ENCODE measurements around the gene SMAD4. TPM values are rescaled to one million over a fixed set of nuclear protein-coding genes. Genes with fewer than 3 reads are reported as not detected.

SMAD4 gene
- polyA plus RNA-seq, 1 donor (not counting 4 experiments of a cell fraction or from before 2014, with no cell fraction given) = 68.2 TPM

DNA sequence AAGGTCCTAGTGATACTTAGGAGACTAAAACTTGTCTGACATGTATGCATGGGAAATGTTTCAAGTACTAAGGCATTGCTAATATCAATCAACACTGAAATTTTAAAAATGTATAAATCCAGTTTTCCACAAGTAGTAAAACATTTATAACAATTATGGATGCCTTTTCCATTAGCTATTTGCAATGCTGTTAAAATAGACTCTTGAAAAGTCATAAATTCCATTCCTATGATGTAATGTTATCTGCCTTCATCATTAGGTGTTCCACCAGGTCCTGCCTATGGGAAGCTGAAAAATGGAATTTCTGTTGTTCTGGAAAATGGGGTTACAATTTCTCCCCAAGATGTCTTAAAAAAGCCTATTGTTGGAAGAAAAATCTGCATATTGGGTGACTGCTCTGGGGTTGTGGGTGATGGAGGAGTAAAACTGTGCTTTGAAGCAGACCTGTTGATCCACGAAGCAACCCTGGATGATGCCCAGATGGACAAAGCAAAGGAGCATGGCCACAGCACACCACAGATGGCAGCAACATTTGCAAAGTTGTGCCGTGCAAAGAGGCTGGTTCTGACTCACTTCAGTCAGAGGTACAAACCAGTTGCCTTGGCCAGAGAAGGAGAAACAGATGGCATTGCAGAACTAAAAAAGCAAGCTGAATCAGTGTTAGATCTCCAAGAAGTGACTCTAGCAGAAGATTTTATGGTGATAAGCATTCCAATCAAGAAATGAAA is 43.5 kb upstream of the SMAD4 start:
- Histone ChIP-seq H2AFZ (ENCODE audit: control insufficient read depth, low read length) (no peak overlapping the region), H3K79me2 (ENCODE audit: control insufficient read depth, insufficient read depth, low read length) (no peaks in the 10 kb centered on the region), H3K9me3 (ENCODE audit: control insufficient read depth, low read depth, low read length) (no peaks in the 10 kb centered on the region), H4K20me1 (ENCODE audit: control insufficient read depth, extremely low read depth, insufficient read depth, low read length) (no peaks in the 10 kb centered on the region), H3K4me2 (ENCODE audit: control insufficient read depth, extremely low read depth, insufficient read depth, low read depth, low read length) (no peak overlapping the region), H3K4me1 (ENCODE audit: control insufficient read depth, extremely low read depth, insufficient read depth, low read length) (peaks cover 9% of the 10 kb centered on the region), H3K27me3 (ENCODE audit: control insufficient read depth, extremely low read depth, insufficient read depth, low read length) (no peaks in the 10 kb centered on the region), H3K9ac (ENCODE audit: control insufficient read depth, extremely low read depth, insufficient read depth, low read length) (no peak overlapping the region), H3K9me1 (ENCODE audit: control insufficient read depth, extremely low read depth, insufficient read depth, low read length) (no peaks in the 10 kb centered on the region), H3K4me3 (ENCODE audit: control insufficient read depth in 2 of 3, extremely low read depth in 1 of 3, insufficient read depth in 2 of 3, low read depth in 1 of 3, low read length in 3 of 3) (no peak overlapping the region), H3K27ac (ENCODE audit: control insufficient read depth, insufficient read depth, low read length) (no peak overlapping the region), H3K36me3 (ENCODE audit: control insufficient read depth in 2 of 2, extremely low read depth in 1 of 2, insufficient read depth in 2 of 2, low read length in 2 of 2) (peaks cover 0 to 1% of the 10 kb centered on the region in 2 experiments)
- DNase-seq (ENCODE audit: low read depth, low spot score) (no peak), FAIRE-seq (no peak)
- dilution Hi-C loops (cut with MboI; ENCODE audit: extremely low pct_ligation_motif_present, low sequenced_read_pairs) = no loop called here
- TF ChIP-seq EZH2 (IDR thresholded peaks at IDR 0.05; ENCODE audit: low read length) = no peak
- TF ChIP-seq, protein P1, sequence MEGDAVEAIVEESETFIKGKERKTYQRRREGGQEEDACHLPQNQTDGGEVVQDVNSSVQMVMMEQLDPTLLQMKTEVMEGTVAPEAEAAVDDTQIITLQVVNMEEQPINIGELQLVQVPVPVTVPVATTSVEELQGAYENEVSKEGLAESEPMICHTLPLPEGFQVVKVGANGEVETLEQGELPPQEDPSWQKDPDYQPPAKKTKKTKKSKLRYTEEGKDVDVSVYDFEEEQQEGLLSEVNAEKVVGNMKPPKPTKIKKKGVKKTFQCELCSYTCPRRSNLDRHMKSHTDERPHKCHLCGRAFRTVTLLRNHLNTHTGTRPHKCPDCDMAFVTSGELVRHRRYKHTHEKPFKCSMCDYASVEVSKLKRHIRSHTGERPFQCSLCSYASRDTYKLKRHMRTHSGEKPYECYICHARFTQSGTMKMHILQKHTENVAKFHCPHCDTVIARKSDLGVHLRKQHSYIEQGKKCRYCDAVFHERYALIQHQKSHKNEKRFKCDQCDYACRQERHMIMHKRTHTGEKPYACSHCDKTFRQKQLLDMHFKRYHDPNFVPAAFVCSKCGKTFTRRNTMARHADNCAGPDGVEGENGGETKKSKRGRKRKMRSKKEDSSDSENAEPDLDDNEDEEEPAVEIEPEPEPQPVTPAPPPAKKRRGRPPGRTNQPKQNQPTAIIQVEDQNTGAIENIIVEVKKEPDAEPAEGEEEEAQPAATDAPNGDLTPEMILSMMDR (optimal IDR thresholded peaks at IDR 0.05 in 1 of 3, IDR thresholded peaks at IDR 0.05 in 1 of 3, conservative IDR thresholded peaks at IDR 0.05 in 1 of 3; ENCODE audit: extremely low read depth in 1 of 3, insufficient read depth in 2 of 3, low read length in 3 of 3) = no peak

DNA sequence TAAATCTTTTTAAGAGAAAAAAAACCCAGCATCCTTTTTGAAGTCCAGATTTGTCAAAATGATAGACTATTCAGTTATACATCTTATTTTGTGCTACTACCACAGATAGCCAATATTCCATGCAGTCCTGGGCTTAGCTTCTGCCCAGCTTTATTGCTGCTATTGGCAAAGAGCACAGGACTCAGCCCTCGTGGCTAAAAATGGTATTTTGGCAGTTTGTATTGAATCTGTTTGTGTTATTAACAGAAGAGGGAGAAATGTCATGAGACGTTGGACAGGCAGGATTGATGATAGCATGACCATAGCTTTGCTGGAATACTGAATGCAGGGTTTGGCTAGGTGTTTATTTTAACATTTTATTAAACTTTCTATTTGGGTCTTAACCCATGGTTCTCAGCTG is 42.8 kb upstream of the SMAD4 start:
- Histone ChIP-seq H4K20me1 (ENCODE audit: control insufficient read depth, extremely low read depth, insufficient read depth, low read length) (no peaks in the 10 kb centered on the region), H3K9ac (ENCODE audit: control insufficient read depth, extremely low read depth, insufficient read depth, low read length) (no peak overlapping the region), H3K27ac (ENCODE audit: control insufficient read depth, insufficient read depth, low read length) (no peak overlapping the region), H3K79me2 (ENCODE audit: control insufficient read depth, insufficient read depth, low read length) (no peaks in the 10 kb centered on the region), H3K4me1 (ENCODE audit: control insufficient read depth, extremely low read depth, insufficient read depth, low read length) (peaks cover 9% of the 10 kb centered on the region), H3K9me1 (ENCODE audit: control insufficient read depth, extremely low read depth, insufficient read depth, low read length) (no peaks in the 10 kb centered on the region), H2AFZ (ENCODE audit: control insufficient read depth, low read length) (no peak overlapping the region), H3K9me3 (ENCODE audit: control insufficient read depth, low read depth, low read length) (no peaks in the 10 kb centered on the region), H3K4me2 (ENCODE audit: control insufficient read depth, extremely low read depth, insufficient read depth, low read depth, low read length) (no peak overlapping the region), H3K27me3 (ENCODE audit: control insufficient read depth, extremely low read depth, insufficient read depth, low read length) (no peaks in the 10 kb centered on the region), H3K36me3 (ENCODE audit: control insufficient read depth in 2 of 2, extremely low read depth in 1 of 2, insufficient read depth in 2 of 2, low read length in 2 of 2) (peaks cover 0 to 1% of the 10 kb centered on the region in 2 experiments), H3K4me3 (ENCODE audit: control insufficient read depth in 2 of 3, extremely low read depth in 1 of 3, insufficient read depth in 2 of 3, low read depth in 1 of 3, low read length in 3 of 3) (no peak overlapping the region)
- TF ChIP-seq, protein P1 (optimal IDR thresholded peaks at IDR 0.05 in 1 of 3, IDR thresholded peaks at IDR 0.05 in 1 of 3, conservative IDR thresholded peaks at IDR 0.05 in 1 of 3; ENCODE audit: extremely low read depth in 1 of 3, insufficient read depth in 2 of 3, low read length in 3 of 3) = no peak
- dilution Hi-C loops (cut with MboI; ENCODE audit: extremely low pct_ligation_motif_present, low sequenced_read_pairs) = no loop called here
- DNase-seq (ENCODE audit: low read depth, low spot score) = no peak
- no peak for FAIRE-seq
